Esophagus squamous epithelium (tissue), 5 donors: Measurements from ENCODE around the gene LPP. TPM values are rescaled to one million over a fixed set of nuclear protein-coding genes. Genes with fewer than 3 reads are reported as not detected.

ENCODE experiments used
- DNase-seq: peaks from one replicate; lab custom pipeline; 2025; lab: John Stamatoyannopoulos, UW
- H3K27ac ChIP-seq, 4 donors: fragments of 200-600 bp; sonication (generic); one replicate each; pipeline ENCODE4 v1.5.1; 2016 to 2019; ENCODE audit warnings: mild to moderate bottlenecking in 1 of 4
- H3K27me3 ChIP-seq, 4 donors: fragments of 200-600 bp; sonication (generic); 1 replicate in 3 of 4; 2 replicates in 1 of 4; pipeline versions ENCODE4 v1.5.1 to v1.6.0; 2017 to 2021; ENCODE audit warnings: antibody characterized with exemption in 1 of 4
- H3K36me3 ChIP-seq, 3 donors: fragments of 200-600 bp; sonication (generic); one replicate each; pipeline ENCODE4 v1.5.1; 2016 to 2019
- H3K4me1 ChIP-seq, 3 donors: fragments of 200-600 bp; sonication (generic); one replicate each; pipeline ENCODE4 v1.5.1; 2017 to 2019
- H3K4me3 ChIP-seq, 4 donors: fragments of 200-600 bp; sonication (generic); 1 replicate in 3 of 4; 2 replicates in 1 of 4; pipeline ENCODE4 v1.5.1; 2016 to 2019; ENCODE audit warnings: mild to moderate bottlenecking in 2 of 4, moderate library complexity in 1 of 4
- H3K9me3 ChIP-seq, 3 donors: fragments of 200-600 bp; sonication (generic); one replicate each; pipeline ENCODE4 v1.5.1; 2016 to 2019
- CTCF ChIP-seq, 6 experiments: fragments of 450-650 bp in 4 of 6; fragments of 200-600 bp in 2 of 6; sonication (generic) in 2 of 6; IDR thresholded peaks; one replicate each; pipeline ENCODE4 v1.5.1; 2016 to 2019; ENCODE audit warnings: antibody characterized with exemption in 6 of 6, mild to moderate bottlenecking in 4 of 6, moderate library complexity in 4 of 6
- POLR2A ChIP-seq, 4 donors: fragments of 450-650 bp; IDR thresholded peaks; one replicate each; pipeline ENCODE4 v1.6.1; 2017; ENCODE audit warnings: antibody characterized with exemption in 4 of 4, mild to moderate bottlenecking in 4 of 4, moderate library complexity in 3 of 4
- WGBS, 2 donors: methylation state at CpG; one replicate each; pipeline ENCODE4 v1.1.5; 2018; 5-methylcytosine and 5-hydroxymethylcytosine counted together
- intact Hi-C: fragments of 100-400 bp; cut with DNase I; formaldehyde crosslinking; loops from one replicate; pipeline ENCODE4 v1.15.0; 2022
- total RNA-seq, 4 donors: library from RNA; depleted of rRNA; stranded (reverse); fragments of >200 nt; gene quantifications; one replicate each; pipeline ENCODE4 v1.1.0, GENCODE V29; 2016
- donor health status: DM: yes; HTN: yes; CAD: no.

The LPP gene
- total RNA-seq, 4 donors from 2014 or later = 41.4 to 369 (median 97.3) TPM

GRCh38 chr3:188339410-188340295 lies 185.7 kb downstream of the LPP start:
- no peak overlapping the region for H3K27ac ChIP-seq
- 73 to 83% methylated on average over 11 of the region's 11 CpGs for WGBS, 2 donors
- H3K9me3 ChIP-seq = no peaks in the 10 kb centered on the region
- no peak for DNase-seq
- intact Hi-C loops = no loop called here
- TF ChIP-seq POLR2A (IDR thresholded peaks at IDR 0.05) (no peak), CTCF (IDR thresholded peaks at IDR 0.05) (no peak)
- no peak overlapping the region for H3K4me3 ChIP-seq
- H3K4me1 ChIP-seq = peaks cover 0 to 39% (median 8%) of the 10 kb centered on the region in 3 donors
- no peaks in the 10 kb centered on the region for H3K27me3 ChIP-seq
- no peaks in the 10 kb centered on the region for H3K36me3 ChIP-seq

- no peak for DNase-seq
- Histone ChIP-seq H3K4me3 (no peak overlapping the region), H3K36me3 (no peaks in the 10 kb centered on the region), H3K27me3 (no peaks in the 10 kb centered on the region), H3K4me1 (peaks cover 0 to 51% (median 16%) of the 10 kb centered on the region in 3 donors), H3K27ac (no peak overlapping the region), H3K9me3 (no peaks in the 10 kb centered on the region)
- WGBS, 2 donors = 78 to 80% methylated on average over 2 of the region's 2 CpGs
- TF ChIP-seq CTCF (IDR thresholded peaks at IDR 0.05) (no peak), POLR2A (IDR thresholded peaks at IDR 0.05) (no peak)
- intact Hi-C loops = no loop called here
Observed at GRCh38 chr3:188341501-188341900, 187.5 kb downstream of the LPP start.

- intact Hi-C loops = no loop called here
- H3K4me1 ChIP-seq = peaks cover 0 to 55% (median 19%) of the 10 kb centered on the region in 3 donors
- DNase-seq = no peak
- H3K27me3 ChIP-seq = no peaks in the 10 kb centered on the region
- TF ChIP-seq CTCF (IDR thresholded peaks at IDR 0.05) (no peak), POLR2A (IDR thresholded peaks at IDR 0.05) (no peak)
- H3K27ac ChIP-seq = peak overlapping the region in 1 of 4 donors; percentile 16
- WGBS, 2 donors = 91 to 93% methylated on average over 9 of the region's 9 CpGs
- H3K36me3 ChIP-seq = no peaks in the 10 kb centered on the region
- no peaks in the 10 kb centered on the region for H3K9me3 ChIP-seq
- H3K4me3 ChIP-seq = no peak overlapping the region
Observed at GRCh38 chr3:188342991-188343732, 189.2 kb downstream of the LPP start.

GRCh38 chr3:188343894-188344293 lies 189.9 kb downstream of the LPP start:
- WGBS, 2 donors = 57 to 81% methylated on average over 5 of the region's 5 CpGs
- no peak for DNase-seq

More at GRCh38 chr3:188343894-188344293, 189.9 kb downstream of the LPP start:
- Histone ChIP-seq H3K9me3 (no peaks in the 10 kb centered on the region), H3K27me3 (no peaks in the 10 kb centered on the region), H3K4me3 (no peak overlapping the region), H3K27ac (peak overlapping the region in 2 of 4 donors; percentile 16 to 57), H3K4me1 (peaks cover 0 to 55% (median 26%) of the 10 kb centered on the region in 3 donors), H3K36me3 (no peaks in the 10 kb centered on the region)
- intact Hi-C loops = no loop called here
- TF ChIP-seq POLR2A (IDR thresholded peaks at IDR 0.05) (no peak), CTCF (IDR thresholded peaks at IDR 0.05) (no peak)
